A375 (cell line): ENCODE measurements around the gene ACTR3C. TPM values are rescaled to one million over a fixed set of nuclear protein-coding genes. Genes with fewer than 3 reads are reported as not detected.

Experiments
- total RNA-seq: library from RNA; depleted of rRNA; stranded (reverse); fragments of >200 nt; shearing (Covaris generic); gene quantifications from 2 replicates; pipeline ENCODE4 v1.2.3, GENCODE V29; 2014; rRNA removed

ACTR3C gene
- total RNA-seq, result not detected in 2 replicates

GRCh38 chr7:150322833-150323681 lies at the start of gene ACTR3C, which contains the start of gene LRRC61:
ACTR3C (minus strand) TSS chr7:150323545; CDS start chr7:150295296, 28,249 bp downstream.
LRRC61 (plus strand) TSS chr7:150323355; CDS start chr7:150336862, 13,507 bp downstream.

GRCh38 chr7:150368096-150368883 lies 44.9 kb upstream of the ACTR3C start, which contains the start of gene REPIN1:
REPIN1 (plus strand) TSS chr7:150368822; CDS start chr7:150369712, 890 bp downstream.

GRCh38 chr7:150341263-150342120 lies 18.1 kb upstream of the ACTR3C start, which contains the start of gene RARRES2:
RARRES2 (minus strand) TSS chr7:150341629; CDS start chr7:150340609, 1,020 bp downstream.

Other genes starting within 250 kb of the ACTR3C start
- not detected in 2 replicates for gene LRRC61, start 190 bp downstream of the ACTR3C start, total RNA-seq
- not detected in 2 replicates for gene RARRES2, start 18.1 kb upstream of the ACTR3C start, total RNA-seq
- gene REPIN1, start 45.3 kb upstream of the ACTR3C start, total RNA-seq, result 86.5 and 91.9 TPM in 2 replicates
- 3.1 and 3.8 TPM in 2 replicates for gene ZNF775, start 55.8 kb upstream of the ACTR3C start, total RNA-seq
- not detected in 2 replicates for gene GIMAP8, start 127.1 kb upstream of the ACTR3C start, total RNA-seq
- gene GIMAP7, start 191.3 kb upstream of the ACTR3C start, total RNA-seq, result not detected in 2 replicates
- gene GIMAP4, start 243.8 kb upstream of the ACTR3C start, total RNA-seq, result 0.15 TPM in 1 of 2 replicates, not detected in the other